Gastrocnemius medialis (tissue), 4 donors: ENCODE data around the gene MMP11. TPM values are rescaled to one million over a fixed set of nuclear protein-coding genes. Genes with fewer than 3 reads are reported as not detected.
A peak's percentile ranks its signal among the peaks of the same experiment; 100 is the strongest.

Experiments used
- ATAC-seq, 2 donors: fragments of 150-250 bp; one replicate each; pipeline ENCODE4 v1.9.1; 2016
- DNase-seq, 2 donors: peaks; one replicate each; pipeline ENCODE4 v3.0.0-alpha.2; 2019
- H3K27ac ChIP-seq, 4 donors: fragments of 200-600 bp; sonication (generic); 1 replicate in 1 of 4; 2 replicates in 3 of 4; pipeline ENCODE4 v1.5.1; 2016 to 2018; ENCODE audit warnings: mild to moderate bottlenecking in 2 of 4, moderate library complexity in 1 of 4
- H3K27me3 ChIP-seq, 3 donors: fragments of 200-600 bp; sonication (generic) in 2 of 3; 1 replicate in 1 of 3; 2 replicates in 2 of 3; pipeline versions ENCODE4 v1.5.1 to v1.6.0; 2016 to 2019; ENCODE audit warnings: mild to moderate bottlenecking in 1 of 3, moderate library complexity in 1 of 3
- H3K36me3 ChIP-seq, 2 donors: fragments of 200-600 bp; sonication (generic) in 1 of 2; one replicate each; pipeline ENCODE4 v1.5.1; 2017 to 2018
- H3K4me1 ChIP-seq, 2 donors: fragments of 200-600 bp; sonication (generic) in 1 of 2; one replicate each; pipeline ENCODE4 v1.5.1; 2016 to 2017; ENCODE audit warnings: mild to moderate bottlenecking in 2 of 2
- H3K4me3 ChIP-seq, 4 donors: fragments of 200-600 bp; sonication (generic) in 3 of 4; 1 replicate in 1 of 4; 2 replicates in 3 of 4; pipeline ENCODE4 v1.5.1; 2016 to 2019; ENCODE audit warnings: mild to moderate bottlenecking in 2 of 4
- H3K9me3 ChIP-seq, 3 donors: fragments of 200-600 bp; sonication (generic) in 2 of 3; 1 replicate in 1 of 3; 2 replicates in 2 of 3; pipeline ENCODE4 v1.5.1; 2016 to 2019
- POLR2A ChIP-seq, 2 donors: fragments of 450-650 bp; IDR thresholded peaks; one replicate each; pipeline ENCODE4 v1.6.1; 2017; ENCODE audit warnings: antibody characterized with exemption in 2 of 2, mild to moderate bottlenecking in 2 of 2, moderate library complexity in 2 of 2
- in situ Hi-C, 4 donors: fragments of 200-750 bp; cut with MboI; loops; one replicate each; pipeline versions ENCODE4 v1.15.0 to v1.8.0; 2017; ENCODE audit warnings: low sequenced_read_pairs in 4 of 4
- intact Hi-C: fragments of 100-400 bp; cut with DNase I; formaldehyde crosslinking; loops from one replicate; pipeline ENCODE4 v1.15.1; 2023; ENCODE audit warnings: low total_unique reads
- total RNA-seq, 4 donors: library from RNA; depleted of rRNA; stranded (reverse); fragments of >200 nt; gene quantifications; one replicate each; pipeline versions ENCODE4 v1.1.0 to v1.2.3, GENCODE V29; 2016
- TF ChIP-seq, protein P1 (sequence below), 5 experiments: fragments of 450-650 bp in 3 of 5; fragments of 200-600 bp in 2 of 5; sonication (generic) in 2 of 5; IDR thresholded peaks in 4 of 5; conservative IDR thresholded peaks in 1 of 5; 1 replicate in 4 of 5; 2 replicates in 1 of 5; pipeline ENCODE4 v1.5.1; 2016 to 2019; ENCODE audit warnings: antibody characterized with exemption in 5 of 5, mild to moderate bottlenecking in 3 of 5, moderate library complexity in 3 of 5

Gene MMP11
- total RNA-seq, 4 donors from 2014 or later: 0.91 to 3.6 (median 1.4) TPM; not detected in 1

DNA sequence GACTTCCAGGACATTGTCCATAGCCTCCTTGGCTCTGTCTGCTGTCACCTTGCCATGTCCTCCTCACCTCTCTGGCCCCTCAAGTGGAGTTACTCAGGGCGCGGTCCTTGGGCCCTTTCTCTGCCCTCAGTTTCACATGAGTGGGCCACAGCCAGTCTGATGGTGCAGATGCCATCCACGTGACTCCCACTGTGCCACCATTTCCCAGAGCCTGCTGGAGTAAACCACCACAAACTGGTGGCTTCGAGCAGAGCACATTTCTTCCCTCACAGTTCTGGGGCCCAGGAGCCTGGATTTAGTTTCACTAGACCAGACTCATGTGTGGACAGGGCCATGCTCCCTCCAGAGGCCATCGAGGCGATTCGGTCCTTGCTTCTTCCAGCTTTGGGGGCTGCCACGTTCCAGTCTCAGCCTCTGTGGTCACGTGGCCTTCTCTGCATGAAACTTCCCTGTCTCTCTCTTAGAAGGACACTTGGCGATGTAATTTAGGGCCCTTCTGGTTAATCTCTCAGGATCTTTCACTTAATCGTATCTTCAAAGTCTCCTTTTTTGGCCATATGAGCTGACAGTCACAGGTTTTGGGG lies 28.7 kb downstream of the MMP11 start:
- no peaks in the 10 kb centered on the region for H3K27me3 ChIP-seq
- no peak for DNase-seq
- ATAC-seq: no peak
- H3K36me3 ChIP-seq: peaks cover 0 to 78% of the 10 kb centered on the region in 2 donors
- H3K4me1 ChIP-seq: no peaks in the 10 kb centered on the region
- TF ChIP-seq POLR2A (IDR thresholded peaks at IDR 0.05): no peak
- TF ChIP-seq, protein P1, sequence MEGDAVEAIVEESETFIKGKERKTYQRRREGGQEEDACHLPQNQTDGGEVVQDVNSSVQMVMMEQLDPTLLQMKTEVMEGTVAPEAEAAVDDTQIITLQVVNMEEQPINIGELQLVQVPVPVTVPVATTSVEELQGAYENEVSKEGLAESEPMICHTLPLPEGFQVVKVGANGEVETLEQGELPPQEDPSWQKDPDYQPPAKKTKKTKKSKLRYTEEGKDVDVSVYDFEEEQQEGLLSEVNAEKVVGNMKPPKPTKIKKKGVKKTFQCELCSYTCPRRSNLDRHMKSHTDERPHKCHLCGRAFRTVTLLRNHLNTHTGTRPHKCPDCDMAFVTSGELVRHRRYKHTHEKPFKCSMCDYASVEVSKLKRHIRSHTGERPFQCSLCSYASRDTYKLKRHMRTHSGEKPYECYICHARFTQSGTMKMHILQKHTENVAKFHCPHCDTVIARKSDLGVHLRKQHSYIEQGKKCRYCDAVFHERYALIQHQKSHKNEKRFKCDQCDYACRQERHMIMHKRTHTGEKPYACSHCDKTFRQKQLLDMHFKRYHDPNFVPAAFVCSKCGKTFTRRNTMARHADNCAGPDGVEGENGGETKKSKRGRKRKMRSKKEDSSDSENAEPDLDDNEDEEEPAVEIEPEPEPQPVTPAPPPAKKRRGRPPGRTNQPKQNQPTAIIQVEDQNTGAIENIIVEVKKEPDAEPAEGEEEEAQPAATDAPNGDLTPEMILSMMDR (IDR thresholded peaks at IDR 0.05 in 4 of 5, conservative IDR thresholded peaks at IDR 0.05 in 1 of 5): no peak
- H3K9me3 ChIP-seq: no peaks in the 10 kb centered on the region
- no peak overlapping the region for H3K4me3 ChIP-seq
- intact Hi-C loops (no loop called here), in situ Hi-C loops (no loop called here)
- H3K27ac ChIP-seq: no peak overlapping the region

DNA sequence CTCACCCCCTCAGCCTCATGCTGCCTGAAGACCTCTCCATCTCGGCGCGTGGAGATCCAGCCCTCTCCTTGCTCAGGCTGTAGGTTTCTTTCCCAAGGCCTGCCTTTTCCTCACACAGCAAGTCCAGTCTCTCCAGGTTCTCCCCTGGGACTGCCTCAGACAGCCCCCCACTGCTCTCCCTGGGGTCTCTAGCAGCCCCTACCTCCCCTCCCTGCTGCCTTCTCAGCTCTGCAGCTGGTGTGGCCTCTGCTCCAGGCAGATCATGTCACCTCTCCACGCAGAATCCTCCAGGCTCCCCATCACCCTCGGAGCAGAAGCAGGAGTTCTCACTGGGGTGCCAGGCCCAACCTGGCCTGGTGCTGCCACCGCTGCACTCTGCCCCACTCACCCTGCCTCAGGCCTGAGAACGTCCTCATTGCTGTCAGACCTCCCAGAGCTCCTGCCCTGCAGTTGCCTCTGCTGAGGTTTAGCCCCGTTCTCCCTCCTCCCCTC lies 29.3 kb downstream of the MMP11 start:
- H3K36me3 ChIP-seq: peaks cover 0 to 81% of the 10 kb centered on the region in 2 donors
- intact Hi-C loops (no loop called here), in situ Hi-C loops (no loop called here)
- no peak overlapping the region for H3K27ac ChIP-seq
- DNase-seq (no peak), ATAC-seq (no peak)
- no peaks in the 10 kb centered on the region for H3K9me3 ChIP-seq
- no peaks in the 10 kb centered on the region for H3K4me1 ChIP-seq
- no peak overlapping the region for H3K4me3 ChIP-seq
- H3K27me3 ChIP-seq: no peaks in the 10 kb centered on the region
- TF ChIP-seq, protein P1 (IDR thresholded peaks at IDR 0.05 in 4 of 5, conservative IDR thresholded peaks at IDR 0.05 in 1 of 5): no peak
- TF ChIP-seq POLR2A (IDR thresholded peaks at IDR 0.05): no peak

DNA sequence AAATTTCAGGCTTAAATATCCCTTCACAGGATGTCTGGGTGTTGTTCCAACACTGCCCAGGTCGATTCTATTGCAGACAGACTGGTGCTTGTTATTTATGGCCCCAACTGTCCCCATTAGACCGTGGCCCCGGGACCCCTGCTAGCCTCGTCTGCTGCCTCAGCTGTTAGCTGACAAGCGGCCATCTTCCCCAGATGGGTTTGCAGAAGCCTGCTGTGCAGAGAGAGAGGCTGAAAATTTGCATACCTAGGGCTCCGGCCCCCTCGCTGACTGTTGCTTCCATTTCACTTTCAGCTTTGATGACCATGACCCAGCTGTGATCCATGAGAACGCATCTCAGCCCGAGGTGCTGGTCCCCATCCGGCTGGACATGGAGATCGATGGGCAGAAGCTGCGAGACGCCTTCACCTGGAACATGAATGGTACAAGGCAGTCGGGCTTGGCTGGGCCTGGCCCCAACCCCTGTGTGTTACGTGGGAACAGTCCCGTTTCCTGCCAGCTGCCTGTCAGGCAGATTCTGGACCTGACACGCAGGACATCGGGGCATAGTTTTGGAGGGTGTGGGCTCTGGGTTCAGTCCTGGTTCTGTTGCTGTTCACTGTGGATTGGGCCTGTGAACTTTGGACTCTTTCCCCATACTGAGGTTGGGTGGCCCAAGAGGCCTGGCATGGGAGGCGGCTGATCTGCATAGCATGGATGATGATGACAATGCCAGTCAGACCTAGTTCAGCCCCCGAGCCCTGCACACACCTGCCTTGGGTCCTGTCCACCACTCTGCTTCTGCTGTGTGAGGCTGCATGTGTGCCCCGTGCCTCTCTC lies 30.6 kb downstream of the MMP11 start:
- peaks cover 0 to 81% of the 10 kb centered on the region in 2 donors for H3K36me3 ChIP-seq
- intact Hi-C loops (no loop called here), in situ Hi-C loops (no loop called here)
- H3K27ac ChIP-seq: no peak overlapping the region
- no peaks in the 10 kb centered on the region for H3K27me3 ChIP-seq
- no peak for ATAC-seq
- no peaks in the 10 kb centered on the region for H3K9me3 ChIP-seq
- DNase-seq: no peak
- H3K4me1 ChIP-seq: no peaks in the 10 kb centered on the region
- no peak for TF ChIP-seq POLR2A (IDR thresholded peaks at IDR 0.05)
- TF ChIP-seq, protein P1 (IDR thresholded peaks at IDR 0.05 in 4 of 5, conservative IDR thresholded peaks at IDR 0.05 in 1 of 5): no peak
- H3K4me3 ChIP-seq: no peak overlapping the region

DNA sequence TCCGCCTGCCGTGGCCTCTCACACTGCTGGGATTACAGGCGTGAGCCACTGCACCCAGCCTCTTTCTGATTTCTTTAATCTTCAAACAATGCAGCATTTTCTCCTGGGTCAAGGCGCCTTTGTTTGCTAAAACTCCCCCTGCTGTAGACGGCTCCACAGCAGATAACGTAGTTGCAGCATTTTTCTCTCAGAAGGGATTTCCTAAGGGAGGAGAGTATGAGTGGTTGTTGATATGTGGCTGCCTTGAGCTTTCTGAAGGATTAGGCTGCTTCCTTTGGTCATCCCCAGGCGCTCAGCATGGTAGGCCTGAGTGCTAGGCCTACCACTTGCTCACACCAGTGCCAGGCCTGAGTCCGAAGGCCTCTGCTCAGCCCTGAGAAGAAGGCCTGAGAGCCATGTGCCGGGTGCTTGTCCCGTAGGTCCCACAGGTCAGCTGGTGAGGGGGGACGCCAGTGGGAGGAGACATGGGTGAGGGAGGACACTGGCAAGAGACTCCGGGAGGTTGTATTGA lies 32.2 kb downstream of the MMP11 start:
- ATAC-seq (no peak), DNase-seq (no peak)
- H3K27me3 ChIP-seq: no peaks in the 10 kb centered on the region
- peak overlapping the region in 1 of 4 donors; percentile 27 for H3K27ac ChIP-seq
- peaks cover 0 to 80% of the 10 kb centered on the region in 2 donors for H3K36me3 ChIP-seq
- H3K9me3 ChIP-seq: no peaks in the 10 kb centered on the region
- TF ChIP-seq, protein P1 (IDR thresholded peaks at IDR 0.05 in 4 of 5, conservative IDR thresholded peaks at IDR 0.05 in 1 of 5): no peak
- TF ChIP-seq POLR2A (IDR thresholded peaks at IDR 0.05): no peak
- in situ Hi-C loops (no loop called here), intact Hi-C loops (no loop called here)
- no peak overlapping the region for H3K4me3 ChIP-seq
- H3K4me1 ChIP-seq: no peaks in the 10 kb centered on the region
